ENCODE results near the gene ADAM10.

Gene ADAM10

GRCh38 chr15:58761010-58761388 is 11.5 kb upstream of the ADAM10 start:
- DNase-seq (ENCODE audit: low read depth), result no peak
- no peak overlapping the region for H3K4me3 ChIP-seq (ENCODE audit: low read depth, low read length)

GRCh38 chr15:58760385-58761009 is 11.0 kb upstream of the ADAM10 start:
- DNase-seq (ENCODE audit: low read depth), result no peak
- no peak overlapping the region for H3K4me3 ChIP-seq (ENCODE audit: low read depth, low read length)

- DNase-seq (ENCODE audit: low read depth), result no peak
Observed at GRCh38 chr15:58758141-58758540, 8.6 kb upstream of the ADAM10 start.

GRCh38 chr15:58755956-58756355 is 6.4 kb upstream of the ADAM10 start:
- H3K4me3 ChIP-seq (ENCODE audit: low read depth, low read length), result no peak overlapping the region
- no peak for DNase-seq (ENCODE audit: low read depth)

More at GRCh38 chr15:58758141-58758540, 8.6 kb upstream of the ADAM10 start:
- no peak overlapping the region for H3K4me3 ChIP-seq (ENCODE audit: low read depth, low read length)

GRCh38 chr15:58755350-58755749 is 5.8 kb upstream of the ADAM10 start:
- no peak for DNase-seq (ENCODE audit: low read depth)
- no peak overlapping the region for H3K4me3 ChIP-seq (ENCODE audit: low read depth, low read length)

GRCh38 chr15:58752716-58753115 is 3.2 kb upstream of the ADAM10 start:
- H3K4me3 ChIP-seq (ENCODE audit: low read depth, low read length), result no peak overlapping the region
- no peak for DNase-seq (ENCODE audit: low read depth)

GRCh38 chr15:58748852-58749531 is 515 bp downstream of the ADAM10 start:
- DNase-seq (ENCODE audit: low read depth), result no peak
- peak overlapping the region; percentile 86 for H3K4me3 ChIP-seq (ENCODE audit: low read depth, low read length)

- no peak for DNase-seq (ENCODE audit: low read depth)
- peak overlapping the region; percentile 86 for H3K4me3 ChIP-seq (ENCODE audit: low read depth, low read length)
Observed at GRCh38 chr15:58748040-58748851, 1.3 kb downstream of the ADAM10 start.

- H3K4me3 ChIP-seq (ENCODE audit: low read depth, low read length), result no peak overlapping the region
- DNase-seq (ENCODE audit: low read depth), result no peak
Observed at GRCh38 chr15:58746174-58746573, 3.3 kb downstream of the ADAM10 start.

GRCh38 chr15:58742819-58743502 is 6.5 kb downstream of the ADAM10 start:
- no peak overlapping the region for H3K4me3 ChIP-seq (ENCODE audit: low read depth, low read length)
- DNase-seq (ENCODE audit: low read depth), result no peak

- H3K4me3 ChIP-seq (ENCODE audit: low read depth, low read length), result no peak overlapping the region
- DNase-seq (ENCODE audit: low read depth), result peak; percentile 48
Observed at GRCh38 chr15:58742022-58742813, 7.3 kb downstream of the ADAM10 start.

GRCh38 chr15:58741032-58741431 is 8.5 kb downstream of the ADAM10 start:
- no peak overlapping the region for H3K4me3 ChIP-seq (ENCODE audit: low read depth, low read length)

GRCh38 chr15:58740436-58740835 is 9.1 kb downstream of the ADAM10 start:
- no peak for DNase-seq (ENCODE audit: low read depth)
- H3K4me3 ChIP-seq (ENCODE audit: low read depth, low read length), result no peak overlapping the region

More at GRCh38 chr15:58741032-58741431, 8.5 kb downstream of the ADAM10 start:
- DNase-seq (ENCODE audit: low read depth), result no peak

GRCh38 chr15:58738046-58738707 is 11.3 kb downstream of the ADAM10 start:
- no peak overlapping the region for H3K4me3 ChIP-seq (ENCODE audit: low read depth, low read length)
- no peak for DNase-seq (ENCODE audit: low read depth)

- H3K4me3 ChIP-seq (ENCODE audit: low read depth, low read length), result no peak overlapping the region
- no peak for DNase-seq (ENCODE audit: low read depth)
Observed at GRCh38 chr15:58737298-58737697, 12.2 kb downstream of the ADAM10 start.

- H3K4me3 ChIP-seq (ENCODE audit: low read depth, low read length), result no peak overlapping the region
- DNase-seq (ENCODE audit: low read depth), result no peak
Observed at GRCh38 chr15:58736018-58736643, 13.4 kb downstream of the ADAM10 start.

GRCh38 chr15:58734859-58735258 is 14.6 kb downstream of the ADAM10 start:
- no peak for DNase-seq (ENCODE audit: low read depth)

More at GRCh38 chr15:58734859-58735258, 14.6 kb downstream of the ADAM10 start:
- no peak overlapping the region for H3K4me3 ChIP-seq (ENCODE audit: low read depth, low read length)
